T-helper 9 cell (primary cell): ENCODE measurements around the gene RNF6.
"Not testable (repeated sequence)": the region's sequence is repeated elsewhere in the genome, so short reads cannot be mapped to it uniquely, and the experiment has no call there.

Experiments used
- DNase-seq: peaks from one replicate; pipeline ENCODE4 v3.0.0-alpha.2; 2020
- total RNA-seq, 2 donors: gene quantifications; one replicate each; lab custom pipeline; 2026; lab: John Stamatoyannopoulos, UW

Gene RNF6
- total RNA-seq = 70.2 to 126 reads per million in 2 donors

DNA sequence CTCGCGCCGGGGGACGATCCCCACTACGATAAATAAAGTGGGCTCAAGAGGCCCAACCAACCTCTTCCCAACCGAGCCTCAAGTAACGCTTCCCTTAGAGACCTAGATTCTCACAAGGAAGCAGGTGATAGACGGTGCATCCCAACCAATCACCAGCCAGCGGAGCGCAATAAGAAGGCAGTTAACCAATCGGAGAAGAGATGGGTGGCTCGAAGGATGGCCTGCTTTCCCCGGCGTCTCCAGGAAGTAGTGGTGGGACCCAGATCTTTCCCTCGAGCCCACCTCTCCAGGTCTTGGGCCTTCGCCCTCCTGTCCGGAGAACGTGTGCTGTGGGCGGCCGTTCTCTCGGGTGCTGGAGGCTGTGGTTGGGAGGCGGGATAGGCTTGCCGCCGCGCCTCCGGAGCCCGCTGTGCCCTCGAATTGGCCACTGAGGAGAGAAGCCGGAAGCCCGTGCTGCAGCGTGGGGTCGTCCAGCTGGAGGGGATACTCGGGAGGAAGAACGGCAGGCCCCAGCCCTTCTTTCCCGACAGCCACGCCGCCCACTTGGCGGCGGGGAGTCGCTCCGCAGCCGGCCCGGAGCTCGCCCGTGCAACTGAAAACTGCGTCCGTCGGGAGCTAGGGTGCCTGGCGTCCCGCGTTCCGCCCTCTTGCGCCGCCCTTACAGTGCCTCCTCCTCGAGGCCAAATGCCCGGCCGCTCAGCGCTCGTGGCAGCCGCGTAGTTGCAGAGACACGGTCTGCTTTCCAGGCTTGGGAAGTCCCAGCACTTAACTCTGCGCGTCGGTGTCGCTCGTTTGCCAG lies at the start of gene RNF6:
TSS of gene RNF6 (minus strand) at position 594 of the 799 bp plus-strand sequence. CDS start 2,665 bp downstream, outside the sequence.
- peak; percentile 73 for DNase-seq

DNA sequence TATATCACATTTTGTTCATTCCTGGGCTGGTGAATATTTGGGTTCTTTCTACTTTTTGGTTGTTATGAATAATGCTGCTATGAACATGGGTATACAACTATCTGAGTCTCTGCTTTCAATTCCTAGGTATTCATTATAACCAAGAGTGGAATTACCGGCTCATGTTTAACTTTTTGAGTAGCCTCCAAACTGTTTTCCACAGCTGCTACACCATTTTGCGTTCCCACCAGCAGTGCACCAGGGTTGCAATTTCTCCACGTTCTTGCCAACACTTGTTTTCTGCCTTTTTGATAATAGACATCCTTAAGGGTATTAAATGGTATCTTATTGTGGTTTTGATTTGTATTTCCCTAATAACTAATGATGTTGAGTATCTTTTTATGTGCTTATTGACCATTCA lies 48.6 kb upstream of the RNF6 start:
- no peak for DNase-seq

DNA sequence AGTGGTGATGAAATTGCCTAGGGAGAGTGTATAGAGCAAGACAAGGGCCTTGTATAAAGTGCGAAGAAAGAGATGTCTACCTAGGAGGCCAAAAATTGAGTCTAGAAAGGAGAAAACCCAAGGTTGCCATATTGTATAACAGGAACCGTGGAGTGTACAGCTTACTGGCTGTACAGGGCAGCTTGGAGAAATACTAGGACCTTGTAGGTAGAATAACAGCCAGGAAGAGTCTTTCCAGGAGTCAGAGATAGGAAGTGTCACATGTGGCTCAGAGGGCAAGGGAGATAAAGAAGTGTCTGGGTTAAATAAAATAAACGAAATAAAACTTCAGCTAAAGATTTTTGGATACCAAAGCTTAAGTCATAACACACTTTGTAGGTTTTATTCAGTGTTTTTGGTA lies 44.2 kb upstream of the RNF6 start:
- DNase-seq = no peak

DNA sequence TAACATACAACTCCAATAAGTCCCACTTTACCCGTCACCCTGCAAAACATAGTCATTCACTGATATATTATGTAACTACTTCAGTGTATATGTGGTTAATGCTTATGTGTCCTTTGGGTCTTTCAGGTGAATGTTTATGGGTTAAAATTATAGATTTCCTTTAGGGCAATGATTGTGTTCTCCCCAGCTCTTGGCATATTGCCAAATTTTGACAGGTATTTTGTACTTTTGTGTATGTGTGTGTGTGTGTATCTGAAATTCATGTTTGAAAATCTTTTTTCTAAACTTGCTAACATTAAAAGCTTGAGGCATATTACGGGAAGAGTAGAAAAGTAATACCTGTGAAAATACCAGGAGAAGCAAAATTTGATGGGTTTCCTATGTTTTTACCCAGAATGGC lies 40.0 kb upstream of the RNF6 start:
- DNase-seq = no peak

DNA sequence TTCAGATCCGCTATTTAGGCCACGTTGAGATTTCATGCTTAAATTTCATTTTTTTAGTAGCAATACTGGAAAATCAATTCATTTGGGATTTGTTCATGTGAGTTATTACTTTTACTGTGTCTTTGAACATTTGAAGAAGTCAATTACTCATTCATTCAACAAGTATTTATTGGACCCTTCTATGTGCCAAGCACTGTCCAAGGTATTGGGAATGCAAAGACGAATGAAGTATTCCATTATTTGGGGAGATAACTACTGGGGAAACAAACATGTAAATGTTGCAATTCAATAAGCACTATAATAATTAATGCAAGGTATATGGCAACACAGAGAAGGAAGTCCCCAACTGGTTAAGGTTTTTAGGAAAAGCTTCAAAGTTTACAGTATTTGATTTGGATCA lies 37.5 kb upstream of the RNF6 start:
- DNase-seq = no peak

DNA sequence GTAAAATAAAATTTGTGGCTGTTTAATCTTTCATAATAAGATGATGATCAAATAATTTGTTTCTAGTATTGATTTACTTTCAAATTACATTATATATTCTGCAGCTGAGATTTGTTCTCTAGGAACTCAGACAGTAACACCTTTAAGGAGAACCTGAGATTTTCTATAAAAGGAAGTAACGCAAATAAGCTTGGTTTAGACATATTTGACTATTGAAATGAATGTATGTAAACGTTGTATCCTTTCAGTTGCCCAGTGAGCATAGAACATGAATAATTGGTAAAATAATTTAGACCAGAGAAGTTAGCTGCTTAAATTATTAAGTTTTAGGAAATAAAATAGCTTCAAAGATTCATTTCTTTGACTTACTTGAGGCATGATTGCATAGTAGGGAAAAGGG lies 34.9 kb upstream of the RNF6 start:
- DNase-seq = no peak

DNA sequence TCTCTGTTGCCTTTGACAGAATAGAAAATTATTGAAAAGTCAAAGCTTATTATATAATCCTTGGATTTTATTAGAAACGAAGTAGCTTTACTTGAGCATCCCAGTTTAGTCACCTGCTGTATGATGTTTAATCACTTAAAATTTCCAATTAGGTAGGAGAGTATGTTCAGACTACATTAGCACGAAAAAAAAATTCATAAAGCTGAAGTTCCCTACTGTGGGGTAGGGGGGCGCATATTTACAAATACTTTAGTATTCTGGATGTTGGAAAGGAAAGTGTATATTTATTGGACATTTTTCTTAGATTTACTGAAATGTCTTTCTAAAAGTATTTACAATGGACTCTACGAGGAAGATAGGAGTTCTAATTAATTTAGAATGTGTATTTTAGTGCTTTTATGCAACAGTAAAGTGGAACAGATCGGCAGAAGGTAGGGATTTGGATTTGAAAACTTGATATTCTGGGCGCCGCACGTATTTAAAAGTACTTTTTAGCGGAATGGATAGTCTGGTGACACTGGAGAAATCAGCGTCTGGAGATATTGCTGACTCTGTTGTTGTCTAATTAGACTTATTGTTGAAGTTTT lies 33.7 kb upstream of the RNF6 start:
- DNase-seq = no peak

DNA sequence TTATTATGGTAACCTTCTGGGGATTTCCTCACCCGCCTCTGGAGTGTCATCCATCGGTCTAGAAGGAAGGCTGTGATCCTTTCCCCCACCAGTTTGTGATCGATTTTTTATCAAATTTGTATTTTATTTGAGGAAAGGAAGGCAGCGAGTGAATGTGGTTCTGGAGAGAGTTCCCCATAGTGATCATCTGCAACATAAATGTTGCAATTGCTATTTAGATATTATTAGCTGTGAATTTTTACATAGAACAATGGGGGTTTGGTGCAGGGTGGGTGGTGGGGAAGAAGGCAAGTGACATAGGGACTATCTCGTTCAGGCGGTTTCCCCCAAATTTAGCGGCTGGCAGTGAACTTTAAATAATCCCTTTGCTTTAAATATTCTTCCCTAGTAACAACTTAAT lies 33.0 kb upstream of the RNF6 start:
- no peak for DNase-seq

DNA sequence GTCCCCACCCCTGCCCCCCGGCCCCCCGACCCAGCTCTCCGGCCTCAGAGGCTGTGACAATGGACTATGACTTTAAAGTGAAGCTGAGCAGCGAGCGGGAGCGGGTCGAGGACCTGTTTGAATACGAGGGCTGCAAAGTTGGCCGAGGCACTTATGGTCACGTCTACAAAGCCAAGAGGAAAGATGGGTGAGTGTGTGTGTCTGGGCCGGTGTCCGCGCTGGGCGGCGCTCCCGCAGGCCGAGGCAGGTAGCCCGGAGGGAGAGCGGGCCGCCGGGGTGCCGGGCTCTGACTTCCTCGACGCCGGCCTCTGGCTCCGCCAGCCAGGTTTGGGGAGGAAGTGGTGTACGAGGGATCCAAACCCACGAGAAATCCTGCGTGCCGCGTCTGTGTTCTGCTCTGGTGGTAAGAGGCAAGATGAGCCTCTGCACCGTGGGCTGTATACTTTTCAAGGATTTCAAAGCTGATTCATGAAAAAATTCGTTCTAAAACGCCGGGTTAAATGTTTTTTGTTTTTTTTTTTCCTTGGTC lies 32.5 kb upstream of the RNF6 start:
- DNase-seq = peak; percentile 55

DNA sequence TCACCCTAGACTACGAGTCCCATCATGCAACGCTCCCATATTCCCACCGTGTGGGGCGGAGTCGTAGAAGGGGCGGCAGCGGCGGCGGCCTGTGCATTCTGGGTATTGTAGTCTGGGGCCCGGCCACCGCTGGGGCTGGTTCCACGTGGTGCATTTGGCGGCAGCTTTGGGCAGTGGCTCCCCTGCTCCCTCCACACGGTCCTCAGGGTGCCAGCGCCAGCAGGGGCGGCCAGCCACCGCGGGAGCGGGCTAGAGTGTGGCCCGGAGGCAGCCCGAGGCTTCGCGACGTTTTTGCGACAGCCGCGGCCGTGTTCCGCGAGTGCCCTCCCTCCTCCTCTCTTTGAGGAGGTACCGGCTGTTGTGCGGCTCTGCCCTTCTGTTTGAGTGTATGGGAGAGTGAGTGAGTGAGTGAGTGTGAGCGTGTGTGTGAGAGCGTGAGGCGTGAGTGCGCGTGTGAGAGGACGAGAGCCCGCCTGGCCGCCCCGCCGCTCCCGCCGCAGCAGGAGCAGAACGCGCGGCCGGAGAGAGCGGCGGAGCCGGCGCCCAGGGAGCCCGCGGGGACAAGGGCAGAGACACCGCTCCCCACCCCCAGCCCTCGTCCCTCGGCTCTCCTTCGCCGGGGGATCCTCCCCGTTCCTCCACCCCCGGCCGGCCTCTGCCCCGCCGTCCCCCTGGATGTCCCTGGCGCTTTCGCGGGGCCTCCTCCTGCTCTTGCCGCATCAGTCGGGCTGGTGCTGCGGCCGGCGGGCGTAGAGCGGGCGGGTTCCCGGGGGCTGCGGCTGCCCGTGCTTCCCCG lies 31.9 kb upstream of the RNF6 start, which contains the start of gene CDK8:
TSS of gene CDK8 (plus strand) at position 343 of the 796 bp plus-strand sequence. CDS start 513 bp downstream, outside the sequence.
- peak; percentile 80 for DNase-seq

DNA sequence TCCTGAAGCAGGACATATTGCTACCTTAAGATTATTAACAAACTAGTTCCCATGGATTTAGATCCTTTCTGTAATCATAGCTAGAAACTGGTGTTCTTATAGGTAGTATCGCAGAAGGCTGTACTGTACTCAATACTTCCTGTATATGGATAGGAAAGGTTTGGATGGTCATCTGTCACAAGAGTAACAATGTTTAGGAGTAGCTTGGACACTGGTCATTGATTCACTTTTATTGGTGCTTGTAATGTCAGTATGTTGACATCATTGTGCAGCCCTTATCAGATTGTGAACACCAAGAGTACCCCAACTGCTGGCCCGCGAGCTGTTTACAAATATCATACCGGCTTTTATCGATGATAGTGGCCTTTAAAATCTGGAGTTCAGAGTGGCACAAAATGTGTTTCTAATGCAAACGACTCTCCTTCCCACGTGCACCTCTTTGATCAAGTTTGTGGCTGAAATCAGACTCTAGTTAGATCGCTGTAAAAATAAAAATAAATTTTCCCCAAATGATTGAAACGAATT lies 31.2 kb upstream of the RNF6 start:
- DNase-seq = no peak

DNA sequence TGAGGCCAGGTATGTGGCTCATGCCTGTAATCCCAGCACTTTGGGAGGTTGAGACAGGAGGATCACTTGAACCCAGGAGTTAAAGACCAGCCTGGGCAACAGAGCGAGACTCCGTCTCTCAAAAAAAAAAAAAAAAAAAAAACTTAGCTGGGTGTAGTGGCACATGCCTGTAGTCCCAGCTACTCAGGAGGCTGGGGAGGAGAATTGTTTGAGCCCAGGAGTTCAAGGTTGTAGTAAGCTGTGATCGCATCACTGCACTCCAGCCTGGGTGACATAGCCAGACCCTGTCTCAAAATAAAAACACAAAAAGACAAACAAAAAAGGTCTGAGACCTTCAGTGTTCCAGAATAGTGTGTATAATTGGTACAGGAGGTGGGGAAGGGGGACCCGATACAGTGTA lies 29.9 kb upstream of the RNF6 start:
- DNase-seq = not testable (repeated sequence)

DNA sequence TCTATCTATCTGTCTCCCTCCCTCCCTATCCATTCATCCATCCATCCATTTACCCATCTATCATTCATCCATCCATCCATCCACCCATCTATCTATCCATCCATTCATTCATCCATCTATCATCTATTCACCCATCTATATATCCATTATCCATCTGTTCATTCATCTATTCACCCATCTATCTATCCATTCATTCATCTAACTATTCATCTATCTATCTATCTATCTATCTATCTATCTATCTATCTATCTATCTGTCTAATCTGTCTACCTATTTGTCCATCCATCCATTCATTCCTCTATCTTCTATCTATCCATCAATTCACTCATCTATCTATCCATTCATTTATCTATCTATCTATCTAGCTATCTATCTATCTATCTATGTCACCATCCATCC lies 27.4 kb upstream of the RNF6 start:
- DNase-seq = no peak

DNA sequence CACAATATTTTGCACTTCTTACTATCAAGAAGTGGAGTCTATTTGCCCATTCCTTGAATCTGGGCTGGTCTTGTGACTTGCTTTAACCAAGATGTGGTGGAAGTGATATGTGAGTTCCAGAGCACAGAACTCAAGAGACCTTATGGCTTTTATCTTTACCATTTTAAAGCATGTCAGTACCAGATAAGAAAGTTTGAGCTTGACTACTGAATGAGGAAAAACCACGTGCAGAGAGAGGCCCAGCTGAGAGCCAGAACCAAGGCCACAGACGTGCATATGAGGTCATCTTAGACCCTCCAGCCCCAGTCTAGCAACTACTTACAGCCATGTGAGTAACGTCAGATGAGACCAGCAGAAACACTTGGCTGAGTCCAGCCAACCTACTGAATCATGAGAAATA lies 25.5 kb upstream of the RNF6 start:
- no peak for DNase-seq

DNA sequence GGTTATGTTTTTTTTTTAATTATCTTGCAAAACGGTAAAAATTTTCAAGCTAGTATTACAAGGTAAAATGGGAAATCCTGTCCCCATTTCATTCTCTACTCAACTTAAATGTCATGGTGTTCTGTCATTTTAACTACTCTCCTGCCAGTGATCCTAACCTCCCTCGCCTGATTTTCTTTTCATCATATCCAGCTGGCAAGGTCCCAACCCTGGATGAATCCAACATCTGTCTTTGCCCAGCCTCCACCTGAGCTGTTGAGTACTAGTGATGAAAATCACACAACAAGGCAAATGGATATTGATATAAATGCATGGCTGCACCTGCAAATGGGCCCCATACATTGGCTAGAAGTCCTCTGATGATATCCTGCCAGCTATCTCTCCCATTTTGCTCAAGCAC lies 24.9 kb upstream of the RNF6 start:
- DNase-seq = no peak

DNA sequence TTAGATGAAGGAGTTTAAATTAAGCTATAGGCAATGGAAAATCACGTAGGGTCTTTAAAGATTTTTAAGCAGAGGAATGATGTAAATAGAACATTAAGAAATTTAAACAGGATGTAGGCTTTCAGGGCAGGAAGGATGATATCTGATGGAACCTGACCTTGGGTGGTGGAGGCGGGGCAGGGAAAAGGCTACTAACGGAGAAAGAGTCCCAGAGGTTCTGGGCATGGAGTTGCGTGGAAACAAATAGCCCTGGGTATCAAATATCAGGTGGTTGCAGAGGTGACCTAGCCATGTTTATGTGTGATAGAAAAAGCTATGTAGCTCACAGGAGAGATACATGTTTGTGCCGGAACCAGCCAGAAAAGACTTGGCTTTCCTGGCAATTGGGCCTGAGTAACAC lies 24.0 kb upstream of the RNF6 start:
- DNase-seq = no peak

DNA sequence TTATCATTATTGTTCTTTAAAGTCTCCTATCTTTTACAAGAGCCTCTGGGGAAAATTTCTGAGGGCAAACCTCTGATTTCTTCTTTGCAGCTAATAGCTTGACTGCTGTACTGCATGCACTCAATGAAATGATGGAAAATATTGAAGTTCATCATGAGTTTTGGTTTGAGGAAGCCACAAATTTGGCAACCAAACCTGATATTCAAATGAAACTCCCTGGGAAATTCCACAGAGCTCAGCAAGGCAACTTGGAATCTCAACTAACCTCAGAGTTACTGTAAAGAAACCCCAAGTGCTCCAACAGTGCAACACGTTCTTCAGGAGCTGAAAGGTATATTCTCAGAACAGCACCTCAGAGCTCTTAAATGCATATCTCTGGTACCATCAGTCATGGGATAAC lies 14.2 kb upstream of the RNF6 start:
- no peak for DNase-seq

DNA sequence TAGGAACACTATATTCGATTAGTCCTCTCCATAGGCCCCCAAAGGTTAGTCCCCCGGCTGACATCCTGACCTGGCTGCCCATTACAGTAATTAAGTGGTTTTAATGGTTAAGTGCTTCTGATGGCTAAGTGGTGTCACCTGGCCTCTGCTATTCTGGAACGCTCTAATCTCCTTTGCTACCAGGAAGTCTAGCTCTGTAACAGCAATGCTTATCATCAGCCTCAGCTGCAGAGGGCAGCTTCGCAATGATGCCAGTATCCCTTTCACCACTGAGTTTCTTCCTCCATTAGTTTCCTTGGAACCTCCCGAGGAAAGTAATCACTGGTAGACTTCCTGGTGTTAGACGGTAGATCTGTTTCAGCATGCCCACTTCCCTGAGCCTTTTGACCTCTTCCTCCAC lies 8.6 kb upstream of the RNF6 start:
- DNase-seq = no peak

DNA sequence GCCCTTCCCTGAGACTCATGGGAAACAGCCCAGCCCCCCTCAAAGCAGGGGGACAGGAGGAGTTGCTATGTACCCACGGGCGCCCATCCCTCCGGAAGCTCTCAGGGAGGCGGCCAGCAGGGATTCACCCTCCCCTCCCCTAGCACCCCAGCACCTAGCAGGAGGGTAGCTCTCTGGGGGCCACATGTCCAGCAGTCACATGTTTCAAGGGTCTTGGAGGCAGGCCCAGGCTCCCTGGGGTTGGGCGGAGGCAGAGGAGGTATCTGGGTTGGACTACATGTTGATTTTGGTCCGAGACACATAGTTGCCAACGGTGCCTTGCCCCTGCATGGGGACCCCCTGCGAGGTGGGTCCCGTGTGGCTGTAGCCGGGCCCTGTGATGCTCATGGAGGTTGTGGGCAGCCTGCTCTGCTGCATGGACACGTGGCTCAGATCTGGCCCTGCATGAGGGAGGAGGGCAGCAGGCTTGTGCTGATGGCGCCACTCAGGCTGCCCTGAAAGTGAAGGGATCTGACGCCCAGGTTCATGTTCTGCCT lies 7.0 kb upstream of the RNF6 start:
- DNase-seq = no peak

DNA sequence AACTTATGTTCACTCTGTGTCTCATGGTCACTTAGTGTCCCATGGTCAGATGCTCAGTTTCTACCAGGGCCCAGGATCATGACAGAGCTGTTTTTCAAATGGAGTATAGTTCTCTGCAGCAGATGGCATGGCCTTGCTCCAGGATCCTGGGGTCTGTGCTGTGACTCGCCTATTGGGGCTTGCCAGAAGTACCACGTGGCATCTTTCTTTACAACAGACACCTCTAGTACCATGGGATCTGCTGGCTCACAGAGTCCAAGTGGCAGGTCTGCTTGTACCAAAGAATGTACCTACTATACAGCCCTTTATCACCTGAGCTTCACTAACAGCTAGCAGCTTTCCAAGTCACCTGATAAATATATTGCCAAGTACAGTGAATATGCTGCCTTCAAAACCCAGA lies 6.0 kb upstream of the RNF6 start:
- DNase-seq = no peak

DNA sequence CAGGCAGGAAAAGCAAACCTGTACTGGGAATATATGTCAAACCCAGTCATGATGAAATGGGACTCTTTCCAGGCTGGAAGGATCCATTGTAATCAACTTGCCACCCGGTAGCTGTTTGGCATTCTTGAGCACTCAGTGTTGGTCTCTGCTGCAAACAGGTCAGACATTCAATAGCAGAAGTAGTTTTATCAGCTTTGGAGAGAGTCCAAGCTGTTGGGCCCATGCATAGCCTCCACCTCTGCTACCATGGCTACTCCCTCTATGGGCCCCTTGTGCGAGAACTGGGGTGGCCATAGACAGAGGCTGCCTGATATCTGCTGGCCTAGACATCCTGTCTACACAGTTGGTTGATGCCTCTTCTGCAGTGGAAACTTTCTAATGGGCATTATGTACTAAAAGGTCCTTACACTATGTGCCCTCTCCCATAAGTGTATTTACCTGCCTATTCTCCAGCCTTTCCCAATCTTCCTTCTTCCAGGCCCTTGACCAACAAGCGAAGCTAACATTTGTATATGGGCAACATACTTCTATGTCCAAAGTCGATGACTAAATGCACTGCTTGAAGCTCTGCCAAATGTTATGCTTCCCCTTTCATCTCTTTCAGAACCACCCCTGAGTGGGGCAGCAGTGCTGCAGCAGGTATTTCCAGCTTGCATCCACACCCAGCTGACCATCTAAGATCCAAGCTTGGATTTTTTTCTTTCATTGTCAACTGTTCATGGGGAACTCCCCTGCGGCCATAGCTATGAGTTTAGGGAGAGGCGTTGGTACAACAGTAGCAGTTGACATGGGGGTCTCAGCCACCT lies 5.3 kb upstream of the RNF6 start:
- DNase-seq = no peak
